Gastroesophageal sphincter (tissue), 4 donors: ENCODE measurements around the gene CD37. TPM values are rescaled to one million over a fixed set of nuclear protein-coding genes. Genes with fewer than 3 reads are reported as not detected.
A peak's percentile ranks its signal among the peaks of the same experiment; 100 is the strongest.

Source experiments
- ATAC-seq: fragments of 150-250 bp; one replicate; pipeline ENCODE4 v1.9.1; 2016; ENCODE audit warnings: mild to moderate bottlenecking, moderate library complexity
- H3K27ac ChIP-seq, 4 donors: fragments of 200-600 bp; sonication (generic) in 3 of 4; 1 replicate in 3 of 4; 2 replicates in 1 of 4; pipeline ENCODE4 v1.5.1; 2016 to 2019
- H3K27me3 ChIP-seq: fragments of 200-600 bp; sonication (generic); one replicate; pipeline ENCODE4 v1.5.1; 2019
- H3K36me3 ChIP-seq, 2 donors: fragments of 200-600 bp; sonication (generic); one replicate each; pipeline ENCODE4 v1.5.1; 2019; ENCODE audit warnings: control low read depth in 1 of 2
- H3K4me1 ChIP-seq, 3 donors: fragments of 200-600 bp; sonication (generic); 1 replicate in 2 of 3; 2 replicates in 1 of 3; pipeline ENCODE4 v1.5.1; 2016 to 2019; ENCODE audit warnings: control low read depth in 2 of 3
- H3K4me3 ChIP-seq, 2 donors: fragments of 200-600 bp; sonication (generic); one replicate each; pipeline ENCODE4 v1.5.1; 2019; ENCODE audit warnings: mild to moderate bottlenecking in 1 of 2, moderate library complexity in 1 of 2
- H3K9me3 ChIP-seq, 3 donors: fragments of 200-600 bp; sonication (generic); one replicate each; pipeline ENCODE4 v1.5.1; 2017 to 2019; ENCODE audit warnings: control low read depth in 2 of 3
- EP300 ChIP-seq: sonication (generic); formaldehyde crosslinking; IDR thresholded peaks from one replicate; pipeline ENCODE4 v1.6.1; 2017; ENCODE audit warnings: antibody characterized with exemption, mild to moderate bottlenecking
- POLR2A ChIP-seq, 2 donors: fragments of 450-650 bp; IDR thresholded peaks; one replicate each; pipeline ENCODE4 v1.6.1; 2017; ENCODE audit warnings: antibody characterized with exemption in 2 of 2, mild to moderate bottlenecking in 2 of 2, moderate library complexity in 1 of 2
- POLR2AphosphoS5 ChIP-seq: sonication (generic); formaldehyde crosslinking; IDR thresholded peaks from one replicate; pipeline ENCODE4 v1.6.1; 2017; ENCODE audit warnings: antibody characterized with exemption
- WGBS, 2 donors: methylation state at CpG; one replicate each; pipeline ENCODE4 v1.1.5; 2018; ENCODE audit warnings: low coverage in 1 of 2; 5-methylcytosine and 5-hydroxymethylcytosine counted together
- total RNA-seq, 4 donors: library from RNA; depleted of rRNA; stranded (reverse); fragments of >200 nt; gene quantifications; one replicate each; pipeline ENCODE4 v1.1.0, GENCODE V29; 2016
- TF ChIP-seq, protein P1 (sequence below), 4 experiments: fragments of 200-600 bp in 2 of 4; fragments of 450-650 bp in 2 of 4; sonication (generic) in 1 of 4; IDR thresholded peaks; one replicate each; pipeline ENCODE4 v1.5.1; 2017 to 2019; ENCODE audit warnings: antibody characterized with exemption in 4 of 4, mild to moderate bottlenecking in 2 of 4, moderate library complexity in 2 of 4

CD37 gene
- total RNA-seq, 4 donors from 2014 or later: 4.9 to 18.9 (median 9.3) TPM

GRCh38 chr19:49344505-49345423, 9.6 kb downstream of the CD37 start:
- Histone ChIP-seq H3K27me3 (no peaks in the 10 kb centered on the region), H3K27ac (no peak overlapping the region), H3K4me3 (no peak overlapping the region), H3K36me3 (peaks cover 0 to 91% of the 10 kb centered on the region in 2 donors), H3K4me1 (peaks cover 0 to 16% (median 6%) of the 10 kb centered on the region in 3 donors), H3K9me3 (no peaks in the 10 kb centered on the region)
- TF ChIP-seq, protein P1, sequence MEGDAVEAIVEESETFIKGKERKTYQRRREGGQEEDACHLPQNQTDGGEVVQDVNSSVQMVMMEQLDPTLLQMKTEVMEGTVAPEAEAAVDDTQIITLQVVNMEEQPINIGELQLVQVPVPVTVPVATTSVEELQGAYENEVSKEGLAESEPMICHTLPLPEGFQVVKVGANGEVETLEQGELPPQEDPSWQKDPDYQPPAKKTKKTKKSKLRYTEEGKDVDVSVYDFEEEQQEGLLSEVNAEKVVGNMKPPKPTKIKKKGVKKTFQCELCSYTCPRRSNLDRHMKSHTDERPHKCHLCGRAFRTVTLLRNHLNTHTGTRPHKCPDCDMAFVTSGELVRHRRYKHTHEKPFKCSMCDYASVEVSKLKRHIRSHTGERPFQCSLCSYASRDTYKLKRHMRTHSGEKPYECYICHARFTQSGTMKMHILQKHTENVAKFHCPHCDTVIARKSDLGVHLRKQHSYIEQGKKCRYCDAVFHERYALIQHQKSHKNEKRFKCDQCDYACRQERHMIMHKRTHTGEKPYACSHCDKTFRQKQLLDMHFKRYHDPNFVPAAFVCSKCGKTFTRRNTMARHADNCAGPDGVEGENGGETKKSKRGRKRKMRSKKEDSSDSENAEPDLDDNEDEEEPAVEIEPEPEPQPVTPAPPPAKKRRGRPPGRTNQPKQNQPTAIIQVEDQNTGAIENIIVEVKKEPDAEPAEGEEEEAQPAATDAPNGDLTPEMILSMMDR (IDR thresholded peaks at IDR 0.05): no peak
- no peak for TF ChIP-seq POLR2A (IDR thresholded peaks at IDR 0.05)
- no peak for TF ChIP-seq POLR2AphosphoS5
- TF ChIP-seq EP300: no peak
- no peak for ATAC-seq
- WGBS, 2 donors: 82 to 91% methylated on average over 3 to 4 of the region's 11 CpGs

- no peak overlapping the region for H3K27ac ChIP-seq
- no peak overlapping the region for H3K4me3 ChIP-seq
- no peaks in the 10 kb centered on the region for H3K27me3 ChIP-seq
- peaks cover 0 to 100% of the 10 kb centered on the region in 2 donors for H3K36me3 ChIP-seq
- ATAC-seq: no peak
- 100% methylated on average over 1 of the region's 15 CpGs; no CpG with 5 or more reads in 1 of the 2 donors for WGBS, 2 donors
- no peaks in the 10 kb centered on the region for H3K9me3 ChIP-seq
- H3K4me1 ChIP-seq: no peaks in the 10 kb centered on the region
- TF ChIP-seq, protein P1 (IDR thresholded peaks at IDR 0.05): no peak
- TF ChIP-seq POLR2A (IDR thresholded peaks at IDR 0.05) (no peak), EP300 (no peak), POLR2AphosphoS5 (no peak)
Observed at GRCh38 chr19:49347191-49347590, 12.0 kb downstream of the CD37 start.

GRCh38 chr19:49347835-49348234, 12.6 kb downstream of the CD37 start:
- TF ChIP-seq, protein P1 (IDR thresholded peaks at IDR 0.05): peak in 3 of 4 experiments; percentile 20 to 28 (median 26)
- TF ChIP-seq POLR2AphosphoS5: no peak
- peak; percentile 76 for ATAC-seq
- Histone ChIP-seq H3K27me3 (no peaks in the 10 kb centered on the region), H3K27ac (no peak overlapping the region), H3K36me3 (peaks cover 0 to 100% of the 10 kb centered on the region in 2 donors), H3K9me3 (no peaks in the 10 kb centered on the region), H3K4me3 (no peak overlapping the region), H3K4me1 (no peaks in the 10 kb centered on the region)
- WGBS, 2 donors: 83% methylated on average over 1 of the region's 3 CpGs; no CpG with 5 or more reads in 1 of the 2 donors

GRCh38 chr19:49348305-49349189, 13.3 kb downstream of the CD37 start:
- WGBS, 2 donors: 84 to 94% methylated on average over 5 to 10 of the region's 12 CpGs

More at GRCh38 chr19:49348305-49349189, 13.3 kb downstream of the CD37 start:
- Histone ChIP-seq H3K9me3 (no peaks in the 10 kb centered on the region), H3K4me1 (no peaks in the 10 kb centered on the region), H3K36me3 (peaks cover 0 to 100% of the 10 kb centered on the region in 2 donors), H3K27ac (no peak overlapping the region), H3K27me3 (no peaks in the 10 kb centered on the region), H3K4me3 (no peak overlapping the region)
- ATAC-seq: no peak
- TF ChIP-seq POLR2A (IDR thresholded peaks at IDR 0.05) (no peak), EP300 (no peak), POLR2AphosphoS5 (no peak)
- TF ChIP-seq, protein P1 (IDR thresholded peaks at IDR 0.05): no peak
